Measurements from ENCODE around the gene MCRIP2. TPM values are rescaled to one million over a fixed set of nuclear protein-coding genes. Genes with fewer than 3 reads are reported as not detected.
A peak's percentile ranks its signal among the peaks of the same experiment; 100 is the strongest.

The MCRIP2 gene
- total and polyA plus RNA-seq, 9 of the 15 experiments (the other 6 are each of a cell fraction or from before 2014, with no cell fraction given), result 0.80 to 120 (median 35.2) TPM

GRCh38 chr16:677316-678190, 35.9 kb downstream of the MCRIP2 start:
- in situ Hi-C loops (cut with MboI) (loop anchor here (10.0 kb wide), 1 partner anchor 283 kb away; the partner anchor contains the start of gene NME4), intact Hi-C loops (cut with micrococcal nuclease) (loop anchor here (5.0 kb wide), 1 partner anchor 40 kb away; the partner anchor contains the start of gene METTL26)
- Histone ChIP-seq H3K36me3 (ENCODE audit: control insufficient read depth, insufficient read depth, low read length) (peaks cover 43% of the 10 kb centered on the region), H3K4me3 (no peak overlapping the region), H3K27me3 (ENCODE audit: control insufficient read depth in 2 of 2, insufficient read depth in 2 of 2, low read length in 2 of 2) (no peaks in the 10 kb centered on the region), H4K20me1 (replicated peaks; ENCODE audit: control insufficient read depth, insufficient read depth, low read length) (peaks cover 18% of the 10 kb centered on the region), H3K27ac (ENCODE audit: extremely low read depth, low read depth, low read length) (no peak overlapping the region), H3K79me2 (ENCODE audit: control insufficient read depth, insufficient read depth, low read length) (peaks cover 29% of the 10 kb centered on the region), H3K9me1 (ENCODE audit: control insufficient read depth, insufficient read depth, low read length) (peaks cover 9% of the 10 kb centered on the region), H2AFZ (ENCODE audit: low read depth, low read length) (no peak overlapping the region), H3K9ac (ENCODE audit: insufficient read depth in 1 of 2, low read depth in 2 of 2, low read length in 2 of 2) (peak overlapping the region in 1 of 2 experiments; percentile 53; a peak in 2 of 4 replicates), H3K4me1 (replicated peaks in 1 of 2; ENCODE audit: control insufficient read depth in 2 of 2, insufficient read depth in 2 of 2, low read length in 2 of 2) (peaks cover 36 to 98% of the 10 kb centered on the region in 2 experiments), H3K4me2 (ENCODE audit: insufficient read depth, low read length) (no peak overlapping the region), H3K9me3 (replicated peaks; ENCODE audit: control insufficient read depth, insufficient read depth, low read depth, low read length) (no peaks in the 10 kb centered on the region)
- CTCF ChIA-PET (ENCODE audit: low intra/inter-chr PET ratio), result no interaction called here
- 85% methylated on average over 51 of the region's 57 CpGs for WGBS (ENCODE audit: insufficient coverage, low coverage, missing lambda C conversion rate)
- no peak for ATAC-seq
- TF ChIP-seq RBM17 (IDR thresholded peaks at IDR 0.05; ENCODE audit: borderline replicate concordance, low read depth, low read length), result no peak
- TF ChIP-seq ZNF740 (CRISPR knock-in tag; IDR thresholded peaks at IDR 0.05), result 0 out of 2 replicates have a peak, but pooled peaks have one; percentile 48
- TF ChIP-seq ZNF740 (tag; IDR thresholded peaks at IDR 0.05), result no peak
- peak; percentile 23; the same call in 1 of the 2 replicates for TF ChIP-seq TGIF2 (CRISPR knock-in tag; IDR thresholded peaks at IDR 0.05)
- TF ChIP-seq SRSF7 (optimal IDR thresholded peaks at IDR 0.05; ENCODE audit: low read depth, low read length), result no peak
- no peak for TF ChIP-seq ZBTB11 (CRISPR knock-in tag; IDR thresholded peaks at IDR 0.05)
- TF ChIP-seq MXD1 (CRISPR knock-in tag; IDR thresholded peaks at IDR 0.05; ENCODE audit: borderline replicate concordance, poor library complexity, severe bottlenecking), result no peak
- peak; percentile 0; the same call in 1 of the 2 replicates for TF ChIP-seq RBFOX2 (IDR thresholded peaks at IDR 0.05; ENCODE audit: low read depth, low read length)
- no peak for TF ChIP-seq ZBTB26 (CRISPR knock-in tag; IDR thresholded peaks at IDR 0.05)
- TF ChIP-seq PCBP1 (IDR thresholded peaks at IDR 0.05; ENCODE audit: low read depth, low read length, poor library complexity, severe bottlenecking), result peak; percentile 63
- peak; percentile 85 for TF ChIP-seq RFX1 (IDR thresholded peaks at IDR 0.05)
- FAIRE-seq, result no peak
- no TSS peak for BruUV-seq (replicated peaks)
- no peak for DNase-seq (ENCODE audit: extremely low read depth in 1 of 4, low spot score in 3 of 4)
- POLR2A ChIA-PET, result interaction anchor here (0.6 to 1.5 kb wide), 3 partner anchors 10 to 402 kb away, joined by 3 read pairs; no protein-coding TSS in a partner anchor
